Measurements from ENCODE around the gene ADK. TPM values are rescaled to one million over a fixed set of nuclear protein-coding genes. Genes with fewer than 3 reads are reported as not detected.

Gene ADK
- total and polyA plus RNA-seq, 4 donors, result 12.6 to 21.1 (median 16.1) TPM

DNA sequence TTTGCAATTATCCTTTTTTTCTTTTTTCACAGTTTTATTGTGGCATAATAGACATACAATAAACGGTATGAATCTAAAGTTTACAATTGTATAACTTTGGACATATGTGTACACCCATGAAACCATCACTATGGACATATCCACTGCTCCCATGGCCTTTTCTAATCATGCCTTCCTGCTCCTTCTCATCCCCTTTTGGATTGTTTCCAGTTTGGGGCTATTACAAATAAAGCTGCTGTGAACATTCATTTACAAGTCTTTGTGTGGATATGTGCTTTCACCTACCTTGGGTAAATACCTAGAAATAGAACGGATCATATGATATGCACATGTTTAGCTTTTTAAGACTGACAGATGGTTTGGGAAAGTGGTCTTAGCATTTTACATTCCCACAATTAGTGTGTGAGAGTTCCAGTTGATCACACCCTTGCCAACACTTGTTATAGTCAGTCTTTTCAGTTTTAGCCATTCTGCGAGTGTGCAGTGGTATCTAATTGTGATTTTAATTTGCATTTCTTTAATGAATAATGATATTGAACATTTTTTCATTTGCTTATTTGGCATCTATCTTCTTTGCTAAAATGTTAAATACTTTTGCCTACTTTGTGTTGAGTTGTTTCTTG lies 554.4 kb downstream of the ADK start:
- WGBS, 2 donors, result 93 to 94% methylated on average over 3 of the region's 3 CpGs
- H3K36me3 ChIP-seq (ENCODE audit: control insufficient read depth in 1 of 2, insufficient read depth in 2 of 2, low read length in 1 of 2), result no peaks in the 10 kb centered on the region
- H3K4me1 ChIP-seq (ENCODE audit: control insufficient read depth in 1 of 2, insufficient read depth in 2 of 2, low read length in 2 of 2), result no peaks in the 10 kb centered on the region
- ATAC-seq (ENCODE audit: low FRiP score), result no peak
- H3K27ac ChIP-seq (ENCODE audit: low read depth in 1 of 2, low read length in 2 of 2), result no peak overlapping the region
- H3K4me3 ChIP-seq (ENCODE audit: low read length in 2 of 2), result no peak overlapping the region
- intact Hi-C loops (cut with DNase I), result no loop called here
- no peaks in the 10 kb centered on the region for H3K9me3 ChIP-seq (ENCODE audit: control insufficient read depth, low read length)
- DNase-seq, result no peak
- H3K27me3 ChIP-seq (ENCODE audit: control insufficient read depth in 1 of 2, insufficient read depth in 2 of 2, low read length in 1 of 2), result no peaks in the 10 kb centered on the region

DNA sequence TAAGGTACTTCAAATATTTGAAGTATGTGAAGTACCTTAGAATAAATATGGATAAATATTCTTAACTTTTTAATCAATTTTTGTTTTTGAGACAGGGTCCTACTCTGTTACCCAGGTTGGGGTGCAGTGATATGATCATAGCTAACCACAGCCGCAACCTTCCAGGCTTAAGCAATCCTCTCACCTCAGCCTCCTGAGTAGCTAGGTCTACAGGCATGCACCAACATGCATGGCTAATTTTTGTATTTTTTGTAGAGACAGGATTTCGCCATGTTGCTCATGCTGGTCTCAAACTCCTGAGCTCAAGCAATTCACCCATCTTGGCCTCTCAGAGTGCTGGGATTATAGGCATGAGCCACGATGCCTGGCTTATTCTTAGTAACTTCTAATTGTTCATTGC lies 555.9 kb downstream of the ADK start:
- Histone ChIP-seq H3K4me1 (ENCODE audit: control insufficient read depth in 1 of 2, insufficient read depth in 2 of 2, low read length in 2 of 2) (no peaks in the 10 kb centered on the region), H3K9me3 (ENCODE audit: control insufficient read depth, low read length) (no peaks in the 10 kb centered on the region), H3K36me3 (ENCODE audit: control insufficient read depth in 1 of 2, insufficient read depth in 2 of 2, low read length in 1 of 2) (no peaks in the 10 kb centered on the region), H3K4me3 (ENCODE audit: low read length in 2 of 2) (no peak overlapping the region), H3K27me3 (ENCODE audit: control insufficient read depth in 1 of 2, insufficient read depth in 2 of 2, low read length in 1 of 2) (no peaks in the 10 kb centered on the region), H3K27ac (ENCODE audit: low read depth in 1 of 2, low read length in 2 of 2) (no peak overlapping the region)
- DNase-seq (no peak), ATAC-seq (ENCODE audit: low FRiP score) (no peak)
- WGBS, 2 donors, result 96 to 98% methylated on average over 3 of the region's 3 CpGs
- intact Hi-C loops (cut with DNase I), result no loop called here

DNA sequence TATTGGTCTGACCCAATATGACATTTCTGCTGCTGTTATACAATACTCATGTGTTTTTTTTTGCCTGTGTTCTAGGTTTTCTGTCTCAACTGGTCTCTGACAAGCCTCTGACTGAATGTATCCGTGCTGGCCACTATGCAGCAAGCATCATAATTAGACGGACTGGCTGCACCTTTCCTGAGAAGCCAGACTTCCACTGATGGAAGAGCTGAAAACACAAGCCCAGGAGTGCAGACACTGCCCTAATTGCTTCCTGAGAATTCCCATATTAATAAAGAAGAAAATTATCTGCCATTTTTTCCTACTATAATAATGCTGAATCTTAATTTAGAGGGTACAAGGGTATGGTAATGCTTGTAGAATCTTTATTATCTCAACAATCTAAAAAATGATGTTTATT lies 557.2 kb downstream of the ADK start:
- DNase-seq (no peak), ATAC-seq (ENCODE audit: low FRiP score) (no peak)
- Histone ChIP-seq H3K27me3 (ENCODE audit: control insufficient read depth in 1 of 2, insufficient read depth in 2 of 2, low read length in 1 of 2) (no peaks in the 10 kb centered on the region), H3K27ac (ENCODE audit: low read depth in 1 of 2, low read length in 2 of 2) (no peak overlapping the region), H3K4me3 (ENCODE audit: low read length in 2 of 2) (no peak overlapping the region), H3K36me3 (ENCODE audit: control insufficient read depth in 1 of 2, insufficient read depth in 2 of 2, low read length in 1 of 2) (no peaks in the 10 kb centered on the region), H3K4me1 (ENCODE audit: control insufficient read depth in 1 of 2, insufficient read depth in 2 of 2, low read length in 2 of 2) (no peaks in the 10 kb centered on the region), H3K9me3 (ENCODE audit: control insufficient read depth, low read length) (no peaks in the 10 kb centered on the region)
- intact Hi-C loops (cut with DNase I), result no loop called here
- 91 to 93% methylated on average over 2 of the region's 2 CpGs for WGBS, 2 donors

DNA sequence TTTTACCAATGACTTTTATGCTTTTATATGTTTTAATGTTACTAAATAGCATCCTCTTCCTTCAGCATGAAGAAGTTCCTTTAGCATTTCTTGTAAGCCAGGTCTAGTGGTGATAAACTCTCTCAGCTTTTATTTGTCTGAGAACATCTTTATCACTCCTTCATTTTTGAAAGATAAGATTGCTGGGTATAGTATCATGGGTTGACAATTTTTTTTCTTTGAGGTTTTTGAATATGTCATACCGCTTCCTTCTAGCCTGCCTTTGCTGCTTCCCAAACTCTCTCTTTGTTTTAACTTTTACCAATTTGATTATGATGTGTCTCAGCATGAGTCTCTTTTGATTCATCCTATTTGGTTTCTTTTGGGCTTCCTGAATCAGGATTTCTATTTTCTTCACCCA lies 567.2 kb downstream of the ADK start:
- Histone ChIP-seq H3K36me3 (ENCODE audit: control insufficient read depth in 1 of 2, insufficient read depth in 2 of 2, low read length in 1 of 2) (peaks cover 0 to 2% of the 10 kb centered on the region in 2 donors), H3K4me1 (ENCODE audit: control insufficient read depth in 1 of 2, insufficient read depth in 2 of 2, low read length in 2 of 2) (no peaks in the 10 kb centered on the region), H3K27me3 (ENCODE audit: control insufficient read depth in 1 of 2, insufficient read depth in 2 of 2, low read length in 1 of 2) (no peaks in the 10 kb centered on the region), H3K9me3 (ENCODE audit: control insufficient read depth, low read length) (no peaks in the 10 kb centered on the region), H3K4me3 (ENCODE audit: low read length in 2 of 2) (no peak overlapping the region), H3K27ac (ENCODE audit: low read depth in 1 of 2, low read length in 2 of 2) (no peak overlapping the region)
- DNase-seq (no peak), ATAC-seq (ENCODE audit: low FRiP score) (no peak)
- 96% methylated on average over 1 of the region's 1 CpG for WGBS, 2 donors
- intact Hi-C loops (cut with DNase I), result no loop called here

DNA sequence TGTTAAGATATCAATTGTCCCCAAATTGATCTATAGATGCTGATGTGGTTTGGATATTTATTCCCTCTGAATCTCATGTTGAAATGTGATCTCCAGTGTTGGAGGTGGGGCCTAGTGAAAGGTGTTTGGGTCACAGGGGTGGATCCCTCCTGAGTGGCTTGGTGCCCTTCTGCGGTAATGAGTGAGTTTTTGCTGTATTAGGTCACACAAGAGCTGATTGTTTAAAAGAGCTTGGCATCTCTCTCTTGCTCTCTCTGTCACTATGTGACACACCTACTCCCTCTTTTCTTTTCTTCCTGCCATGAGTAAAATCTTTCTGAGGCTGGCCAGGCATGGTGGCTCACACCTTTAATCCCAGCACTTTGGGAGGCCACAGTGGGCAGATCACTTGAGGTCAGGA lies 577.2 kb downstream of the ADK start:
- peaks cover 1% of the 10 kb centered on the region for H3K9me3 ChIP-seq (ENCODE audit: control insufficient read depth, low read length)
- H3K27me3 ChIP-seq (ENCODE audit: control insufficient read depth in 1 of 2, insufficient read depth in 2 of 2, low read length in 1 of 2), result no peaks in the 10 kb centered on the region
- no peak overlapping the region for H3K4me3 ChIP-seq (ENCODE audit: low read length in 2 of 2)
- ATAC-seq (ENCODE audit: low FRiP score), result no peak
- DNase-seq, result no peak
- H3K36me3 ChIP-seq (ENCODE audit: control insufficient read depth in 1 of 2, insufficient read depth in 2 of 2, low read length in 1 of 2), result no peaks in the 10 kb centered on the region
- no peaks in the 10 kb centered on the region for H3K4me1 ChIP-seq (ENCODE audit: control insufficient read depth in 1 of 2, insufficient read depth in 2 of 2, low read length in 2 of 2)
- 77 to 94% methylated on average over 1 of the region's 1 CpG for WGBS, 2 donors
- H3K27ac ChIP-seq (ENCODE audit: low read depth in 1 of 2, low read length in 2 of 2), result no peak overlapping the region
- intact Hi-C loops (cut with DNase I), result no loop called here

DNA sequence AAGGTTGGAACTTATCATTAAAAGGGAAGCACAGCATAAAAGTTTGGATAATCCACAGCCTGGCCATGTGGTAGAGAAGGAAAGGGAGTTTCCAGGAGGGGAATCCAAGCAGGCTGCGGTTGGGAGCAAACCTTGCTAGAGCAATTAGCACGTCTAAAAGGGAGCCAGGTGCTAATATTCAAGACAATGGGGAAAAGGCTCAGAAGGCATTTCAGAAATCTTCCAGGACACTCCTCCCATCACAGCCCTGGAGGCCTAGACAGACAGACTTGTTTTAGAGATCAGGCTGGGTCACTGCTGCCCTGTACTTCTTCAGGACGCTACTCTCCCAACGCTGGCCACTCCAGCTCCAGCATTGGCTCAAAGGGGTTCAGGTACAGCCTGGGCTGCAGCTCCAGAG lies 579.2 kb downstream of the ADK start:
- Histone ChIP-seq H3K27me3 (ENCODE audit: control insufficient read depth in 1 of 2, insufficient read depth in 2 of 2, low read length in 1 of 2) (no peaks in the 10 kb centered on the region), H3K9me3 (ENCODE audit: control insufficient read depth, low read length) (peaks cover 1% of the 10 kb centered on the region), H3K4me3 (ENCODE audit: low read length in 2 of 2) (no peak overlapping the region), H3K27ac (ENCODE audit: low read depth in 1 of 2, low read length in 2 of 2) (no peak overlapping the region), H3K4me1 (ENCODE audit: control insufficient read depth in 1 of 2, insufficient read depth in 2 of 2, low read length in 2 of 2) (no peaks in the 10 kb centered on the region), H3K36me3 (ENCODE audit: control insufficient read depth in 1 of 2, insufficient read depth in 2 of 2, low read length in 1 of 2) (no peaks in the 10 kb centered on the region)
- intact Hi-C loops (cut with DNase I), result no loop called here
- 53 to 76% methylated on average over 4 of the region's 4 CpGs for whole genome bisulfite sequencing, 2 donors
- no peak for ATAC-seq (ENCODE audit: low FRiP score)
- DNase-seq, result no peak

DNA sequence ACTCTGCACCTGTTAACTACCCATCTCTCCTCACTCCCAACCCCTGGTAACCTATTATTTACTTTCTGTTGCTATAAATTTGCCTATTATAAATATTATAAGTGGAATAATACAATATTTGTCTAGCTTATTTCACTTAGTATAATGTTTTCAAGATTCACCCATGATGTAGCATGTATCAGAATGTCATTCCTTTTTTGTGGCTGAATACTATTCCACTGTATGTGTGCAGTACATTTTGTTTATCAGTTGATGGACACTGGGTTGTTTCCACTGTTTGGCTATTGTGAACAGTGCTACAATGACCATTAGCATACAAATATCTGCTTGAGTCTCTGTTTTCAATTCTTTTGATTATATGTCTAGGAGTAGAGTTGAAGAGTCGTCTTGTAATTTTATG lies 582.6 kb downstream of the ADK start:
- H3K9me3 ChIP-seq (ENCODE audit: control insufficient read depth, low read length), result peaks cover 1% of the 10 kb centered on the region
- 100% methylated on average over 1 of the region's 1 CpG for WGBS, 2 donors
- no peak overlapping the region for H3K27ac ChIP-seq (ENCODE audit: low read depth in 1 of 2, low read length in 2 of 2)
- intact Hi-C loops (cut with DNase I), result no loop called here
- ATAC-seq (ENCODE audit: low FRiP score) (no peak), DNase-seq (no peak)
- H3K27me3 ChIP-seq (ENCODE audit: control insufficient read depth in 1 of 2, insufficient read depth in 2 of 2, low read length in 1 of 2), result no peaks in the 10 kb centered on the region
- H3K36me3 ChIP-seq (ENCODE audit: control insufficient read depth in 1 of 2, insufficient read depth in 2 of 2, low read length in 1 of 2), result no peaks in the 10 kb centered on the region
- H3K4me1 ChIP-seq (ENCODE audit: control insufficient read depth in 1 of 2, insufficient read depth in 2 of 2, low read length in 2 of 2), result no peaks in the 10 kb centered on the region
- no peak overlapping the region for H3K4me3 ChIP-seq (ENCODE audit: low read length in 2 of 2)

DNA sequence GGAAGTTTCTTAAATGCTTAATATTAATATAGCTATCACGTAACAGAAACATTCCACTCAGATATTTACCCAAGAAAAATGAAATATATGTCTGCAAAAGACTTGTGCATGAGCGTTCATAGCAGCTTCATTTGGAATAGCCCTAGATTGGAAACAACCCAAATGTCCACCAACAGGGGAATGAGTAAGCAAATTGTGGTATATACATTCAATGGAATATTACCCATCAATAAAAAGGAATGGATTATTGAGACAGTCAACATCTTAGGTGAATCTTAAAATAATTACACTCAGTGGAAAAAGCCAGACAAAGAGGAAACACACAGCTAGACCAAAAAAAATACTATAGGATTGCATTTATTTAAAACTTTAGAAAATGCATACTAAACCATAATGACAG lies 585.0 kb downstream of the ADK start:
- H3K27ac ChIP-seq (ENCODE audit: low read depth in 1 of 2, low read length in 2 of 2), result no peak overlapping the region
- intact Hi-C loops (cut with DNase I), result no loop called here
- 72 to 74% methylated on average over 2 of the region's 2 CpGs for WGBS, 2 donors

DNA sequence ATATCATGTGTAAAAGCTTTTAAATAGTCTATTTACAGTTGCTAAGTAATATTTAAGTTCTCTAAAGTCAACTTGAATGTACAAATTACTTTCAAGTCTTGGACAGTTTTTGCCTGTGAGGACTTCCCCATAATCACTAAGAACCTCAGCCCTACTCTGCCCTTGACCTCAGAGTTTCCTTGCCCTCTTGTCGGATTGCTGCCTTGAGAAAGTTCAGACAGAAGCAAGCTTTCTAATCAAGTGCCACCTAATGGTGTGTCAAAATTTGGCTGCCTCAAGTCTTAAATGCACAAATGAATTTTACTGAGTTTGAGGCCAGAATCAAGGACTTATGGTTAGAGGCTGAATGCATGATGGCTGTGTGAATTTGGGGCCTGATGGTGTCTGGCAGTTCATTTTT lies 587.0 kb downstream of the ADK start:
- no peaks in the 10 kb centered on the region for H3K36me3 ChIP-seq (ENCODE audit: control insufficient read depth in 1 of 2, insufficient read depth in 2 of 2, low read length in 1 of 2)
- H3K27me3 ChIP-seq (ENCODE audit: control insufficient read depth in 1 of 2, insufficient read depth in 2 of 2, low read length in 1 of 2), result no peaks in the 10 kb centered on the region
- no peak overlapping the region for H3K27ac ChIP-seq (ENCODE audit: low read depth in 1 of 2, low read length in 2 of 2)
- DNase-seq (no peak), ATAC-seq (ENCODE audit: low FRiP score) (no peak)
- no peak overlapping the region for H3K4me3 ChIP-seq (ENCODE audit: low read length in 2 of 2)
- 77 to 83% methylated on average over 1 of the region's 1 CpG for WGBS, 2 donors
- H3K9me3 ChIP-seq (ENCODE audit: control insufficient read depth, low read length), result no peaks in the 10 kb centered on the region
- no peaks in the 10 kb centered on the region for H3K4me1 ChIP-seq (ENCODE audit: control insufficient read depth in 1 of 2, insufficient read depth in 2 of 2, low read length in 2 of 2)
- intact Hi-C loops (cut with DNase I), result no loop called here

More for the DNA sequence above, 585.0 kb downstream of the ADK start:
- H3K4me3 ChIP-seq (ENCODE audit: low read length in 2 of 2), result no peak overlapping the region
- H3K9me3 ChIP-seq (ENCODE audit: control insufficient read depth, low read length), result peaks cover 1% of the 10 kb centered on the region
- H3K4me1 ChIP-seq (ENCODE audit: control insufficient read depth in 1 of 2, insufficient read depth in 2 of 2, low read length in 2 of 2), result no peaks in the 10 kb centered on the region
- no peaks in the 10 kb centered on the region for H3K27me3 ChIP-seq (ENCODE audit: control insufficient read depth in 1 of 2, insufficient read depth in 2 of 2, low read length in 1 of 2)
- no peaks in the 10 kb centered on the region for H3K36me3 ChIP-seq (ENCODE audit: control insufficient read depth in 1 of 2, insufficient read depth in 2 of 2, low read length in 1 of 2)
- no peak for ATAC-seq (ENCODE audit: low FRiP score)
- no peak for DNase-seq

Measured in aorta (tissue), 5 donors.